ENCODE data around the gene BRD1.

The BRD1 gene

DNA sequence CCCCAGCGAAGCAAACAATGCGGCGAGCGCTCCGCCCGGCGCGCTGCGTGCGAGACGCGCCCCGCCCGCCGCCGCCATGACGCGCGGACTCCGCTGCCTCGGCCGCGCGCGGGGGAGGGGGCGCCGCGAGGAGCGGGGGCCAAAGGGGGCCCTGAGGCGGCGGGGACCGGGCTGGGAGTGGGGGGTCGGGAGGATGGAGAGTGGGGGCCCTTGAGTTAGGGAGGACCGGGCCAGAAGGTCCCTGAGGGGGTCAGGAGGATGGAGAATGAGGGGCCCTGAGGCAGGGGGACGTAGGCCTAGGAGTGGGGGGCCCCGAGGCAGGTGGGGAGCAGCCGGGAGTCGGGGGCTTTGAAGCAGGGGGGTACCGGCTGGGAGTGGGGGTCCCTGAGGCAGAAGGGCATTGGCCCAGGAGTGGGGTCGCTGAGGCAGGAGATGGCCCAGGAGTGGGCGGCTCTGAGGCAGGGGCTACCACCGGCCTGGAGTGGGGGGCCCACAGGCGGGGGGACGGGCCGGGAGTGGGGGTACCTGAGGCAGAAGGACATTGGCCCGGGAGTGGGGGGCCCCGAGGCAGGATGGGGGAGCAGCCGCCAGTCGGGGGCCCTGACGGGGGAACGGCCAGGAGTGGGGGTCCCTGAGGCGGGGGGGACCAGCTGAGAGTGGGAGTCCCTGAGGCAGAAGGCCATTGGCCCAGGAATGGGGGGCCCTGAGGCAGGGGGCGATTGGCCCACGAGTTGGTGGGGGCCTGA is at the start of gene BRD1:
Gene BRD1, minus strand, starts transcription at position 21 of the 746 bp plus-strand sequence. CDS start 3,556 bp downstream, outside the sequence.
- DNase-seq: peak; percentile 68

- DNase-seq: no peak
These were observed 45.7 kb upstream of the BRD1 start for GRCh38 chr22:49873228-49873940.

- no peak for DNase-seq
These were observed 44.7 kb upstream of the BRD1 start for GRCh38 chr22:49872347-49872746.

DNA sequence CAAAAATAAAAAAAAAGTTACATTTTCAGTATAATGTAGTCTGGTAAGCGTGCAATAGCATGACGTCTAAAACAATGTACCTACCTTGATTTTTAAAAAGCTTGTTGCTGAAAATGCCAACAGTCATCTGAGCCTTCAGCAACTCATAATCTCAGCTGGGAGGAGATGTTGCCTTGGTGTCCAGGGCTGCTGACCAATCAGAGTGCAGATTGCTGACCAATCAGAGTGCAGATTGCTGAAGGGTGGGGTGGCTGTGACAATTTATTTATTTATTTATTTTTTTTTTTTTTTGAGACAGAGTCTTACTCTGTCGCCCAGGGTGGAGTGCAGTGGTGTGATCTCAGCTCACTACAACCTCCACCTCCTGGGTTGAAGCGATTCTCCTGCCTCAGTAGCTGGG is 43.8 kb upstream of the BRD1 start:
- DNase-seq: no peak

GRCh38 chr22:49869845-49870712 is 42.4 kb upstream of the BRD1 start:
- DNase-seq: no peak

- DNase-seq: no peak
These were observed 41.6 kb upstream of the BRD1 start for GRCh38 chr22:49869086-49869830.

GRCh38 chr22:49867303-49868265 is 39.9 kb upstream of the BRD1 start:
- DNase-seq: no peak

- DNase-seq: no peak
These were observed 39.0 kb upstream of the BRD1 start for GRCh38 chr22:49866646-49867045.

DNA sequence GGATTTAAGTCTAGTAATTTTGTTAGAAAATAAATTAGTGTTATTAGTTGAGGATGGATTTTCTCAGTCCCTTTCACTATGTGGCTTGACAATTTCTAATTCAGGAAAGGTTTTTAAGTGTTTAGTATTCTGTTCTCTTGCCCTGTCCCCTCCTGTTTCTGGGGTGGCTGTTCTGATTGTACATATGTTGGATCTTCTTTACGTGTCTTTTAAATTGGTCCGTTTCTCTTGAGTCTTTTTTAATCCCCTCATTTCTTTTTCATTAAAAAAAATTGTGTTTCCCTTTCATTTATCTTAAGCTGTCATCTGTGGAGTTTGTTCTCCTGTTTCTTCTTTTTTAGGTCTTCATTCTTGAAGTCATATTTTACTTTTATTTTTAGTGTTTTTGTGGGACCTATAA is 38.5 kb upstream of the BRD1 start:
- DNase-seq: no peak

DNA sequence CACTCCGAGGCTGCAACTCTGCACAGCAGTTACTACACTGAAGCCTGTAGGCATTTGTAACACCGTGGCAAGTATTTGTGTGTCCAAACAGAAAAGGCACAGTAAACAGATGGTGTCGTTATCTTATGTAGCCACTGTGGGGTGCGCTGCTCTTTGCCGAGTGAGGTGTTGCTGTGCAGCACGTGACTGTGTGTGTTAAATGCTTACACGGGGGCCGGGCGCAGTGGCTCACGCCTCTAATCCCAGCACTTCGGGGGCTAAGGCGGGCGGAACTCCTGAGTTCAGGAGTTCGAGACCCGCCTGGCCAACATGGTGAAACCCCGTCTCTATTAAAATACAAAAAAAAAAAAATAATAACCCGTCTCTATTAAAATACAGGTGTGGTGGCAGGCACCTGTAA is 37.5 kb upstream of the BRD1 start:
- DNase-seq: no peak

- no peak for DNase-seq
These were observed 36.3 kb upstream of the BRD1 start for GRCh38 chr22:49863931-49864330.

GRCh38 chr22:49862496-49862776 is 34.8 kb upstream of the BRD1 start:
- DNase-seq: no peak

- no peak for DNase-seq
These were observed 34.2 kb upstream of the BRD1 start for GRCh38 chr22:49861642-49862495.

DNA sequence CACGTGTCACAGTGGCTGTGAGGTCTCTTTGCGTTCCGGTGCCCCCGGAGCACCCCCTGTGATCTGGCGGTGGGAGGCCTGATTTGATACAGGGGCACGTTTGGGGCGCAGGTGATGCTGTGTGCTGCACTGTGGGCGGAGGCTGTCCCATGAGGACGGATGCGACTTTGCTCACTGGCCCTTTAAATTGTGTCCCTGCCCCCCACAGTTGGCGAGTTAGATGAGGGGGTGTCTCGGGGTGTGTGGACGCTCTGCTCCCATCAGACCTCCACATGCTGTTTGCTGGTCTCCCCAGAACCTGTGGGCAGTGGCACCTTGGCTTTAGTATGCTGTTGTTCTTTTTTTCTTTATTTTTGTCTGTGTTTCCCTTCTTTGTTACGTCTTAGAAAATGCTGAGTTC is 31.2 kb upstream of the BRD1 start:
- DNase-seq: no peak

DNA sequence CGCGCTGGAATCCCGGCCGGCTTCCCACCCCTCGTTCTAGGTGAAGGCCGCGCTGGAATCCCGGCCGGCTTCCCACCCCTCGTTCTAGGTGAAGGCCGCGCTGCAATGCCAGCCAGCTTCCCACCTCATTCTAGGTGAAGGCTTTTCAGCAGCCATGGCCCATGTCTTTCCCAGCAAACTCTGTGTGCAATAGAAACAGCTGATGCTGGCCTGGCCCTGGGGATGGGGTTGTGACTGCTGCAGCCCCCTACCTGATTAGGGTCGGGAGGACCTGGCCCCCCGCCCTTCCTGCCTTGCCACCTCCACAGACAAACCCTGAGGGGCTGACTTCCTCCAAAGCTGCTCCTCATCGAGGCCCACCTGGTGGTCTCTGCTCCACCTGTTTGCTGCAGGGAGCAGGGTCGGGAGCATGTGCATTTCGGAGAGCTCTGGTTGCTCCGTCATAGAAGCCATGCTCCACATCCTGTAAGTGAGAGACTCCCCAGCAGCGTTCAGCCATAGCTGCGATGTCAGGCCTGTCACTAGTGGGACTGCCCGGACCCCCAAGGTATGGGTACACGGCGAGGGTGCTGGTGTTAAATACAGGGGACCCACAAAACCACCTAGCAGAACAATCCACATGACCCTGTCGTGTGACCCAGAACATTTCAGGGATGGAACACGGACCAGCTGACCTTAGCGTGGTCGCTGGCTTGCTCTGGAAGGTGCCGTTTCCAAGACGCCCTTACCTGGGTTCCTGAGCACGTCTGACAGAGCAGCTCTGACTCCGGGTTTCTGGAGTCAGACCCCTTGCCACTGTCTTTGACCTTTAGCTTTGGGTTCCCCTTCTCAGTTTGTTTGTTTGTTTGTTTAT is 29.3 kb upstream of the BRD1 start:
- DNase-seq: no peak

GRCh38 chr22:49856343-49856742 is 28.7 kb upstream of the BRD1 start:
- no peak for DNase-seq

- no peak for DNase-seq
These were observed 27.7 kb upstream of the BRD1 start for GRCh38 chr22:49855251-49855911.

DNA sequence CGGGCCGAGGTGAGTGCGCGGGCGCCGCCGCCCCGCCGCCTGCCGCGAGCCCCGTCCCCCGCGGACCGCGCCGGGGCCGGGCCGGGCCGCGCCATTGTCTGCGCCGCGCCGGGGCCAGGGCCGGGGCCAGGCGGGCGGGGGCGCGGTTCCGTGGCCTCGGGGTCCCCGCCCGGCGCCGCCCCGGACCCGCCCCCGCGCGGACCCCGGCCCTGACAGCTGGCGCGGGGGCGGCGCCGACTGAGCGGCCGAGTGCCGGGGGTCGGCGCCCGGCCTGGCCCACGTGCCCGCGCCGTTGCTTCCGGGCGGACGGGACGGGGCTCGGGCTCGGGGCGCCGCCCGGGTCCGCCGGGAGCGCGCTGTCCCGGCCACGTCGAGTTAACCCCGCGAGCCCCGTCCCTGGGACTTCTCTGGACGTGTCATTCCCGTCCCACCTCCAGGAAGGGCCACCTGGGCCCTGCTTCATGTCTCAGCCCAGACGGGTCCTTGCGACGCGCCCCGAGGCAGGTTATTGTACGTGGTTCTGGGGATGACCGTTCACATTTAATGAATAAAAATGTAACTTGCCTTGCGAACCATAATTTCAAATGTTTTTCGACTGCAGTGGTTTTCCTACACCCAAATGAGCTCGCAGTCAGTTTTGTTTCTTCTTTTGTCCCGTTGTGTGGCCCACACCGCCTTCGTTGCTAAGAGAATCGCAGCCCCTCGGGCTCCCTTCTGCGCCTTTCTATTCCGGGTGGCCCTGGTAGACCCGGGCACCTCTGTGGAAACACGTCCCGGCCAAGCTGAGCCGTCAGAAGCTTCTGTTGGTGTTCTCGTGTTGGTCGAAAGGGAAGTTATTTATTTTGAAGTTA is 26.5 kb upstream of the BRD1 start:
- DNase-seq: no peak

Measured in activated CD8-positive, alpha-beta memory T cell treated with anti-CD3 and anti-CD28 coated beads, Interleukin-2, amount 50 U/mL, for 4 hours (primary cell).